GM12892 (cell line): Measurements from ENCODE around the gene PFKP.

Experiments
- DNase-seq: peaks from one replicate; pipeline ENCODE4 v3.0.0; 2011; ENCODE audit not compliant: insufficient read length
- FAIRE-seq: peaks from 2 replicates; lab custom pipeline; 2011; peaks lifted over from hg19 to GRCh38; lab: Jason Lieb, UNC
- POLR2A ChIP-seq: IDR thresholded peaks from 2 replicates; pipeline ENCODE4 v1.6.1; 2011; ENCODE audit warnings: low read depth, low read length, control low read depth
- POLR2AphosphoS5 ChIP-seq: IDR thresholded peaks from 2 replicates; pipeline ENCODE4 v1.6.1; 2011; ENCODE audit warnings: low read depth, low read length, control low read depth
- TAF1 ChIP-seq: IDR thresholded peaks from 2 replicates; pipeline ENCODE4 v1.6.1; 2011; ENCODE audit warnings: low read depth, mild to moderate bottlenecking, control low read depth, low read length, borderline replicate concordance

The PFKP gene

DNA sequence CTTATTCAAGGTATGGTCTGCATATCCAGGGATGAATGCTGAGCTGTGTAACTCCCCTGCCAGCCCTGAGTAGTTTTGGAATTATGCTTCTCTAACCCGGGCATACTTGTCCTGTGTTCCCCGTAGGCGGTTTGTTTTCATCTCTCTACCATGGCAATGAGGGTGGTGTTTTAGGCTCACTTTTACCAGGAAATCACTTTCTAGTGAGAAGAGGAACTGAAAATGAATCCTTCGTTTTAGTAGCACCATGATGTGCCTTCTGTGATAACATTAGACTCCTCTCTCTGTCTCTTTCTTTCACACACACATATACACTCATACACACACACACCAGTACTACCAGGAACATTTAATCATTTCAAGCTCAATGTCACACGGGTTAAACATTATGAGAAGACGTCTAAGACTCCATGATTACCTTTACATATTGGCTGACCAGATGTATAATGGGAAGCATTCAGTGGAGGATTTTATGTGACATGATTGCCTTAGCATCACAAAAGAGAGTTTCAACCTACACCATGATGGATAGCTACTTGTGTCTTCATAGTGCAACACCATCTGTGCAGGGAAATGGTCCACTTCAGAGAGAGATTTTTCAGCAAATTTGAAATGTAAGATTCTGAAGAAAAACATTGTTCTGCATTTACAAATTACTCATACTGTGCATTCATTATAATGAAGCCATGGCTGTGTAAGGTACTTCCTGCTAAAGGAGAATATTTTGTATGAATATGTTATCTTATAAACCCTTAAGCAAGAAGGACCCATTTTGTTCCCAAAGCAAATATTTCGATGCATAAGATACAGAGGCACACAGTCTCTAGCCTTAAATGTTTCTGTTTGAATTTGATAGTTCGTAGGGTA lies 31.0 kb upstream of the PFKP start:
- DNase-seq (no peak), FAIRE-seq (peak; percentile 27)
- TF ChIP-seq TAF1 (no peak), POLR2A (no peak)

DNA sequence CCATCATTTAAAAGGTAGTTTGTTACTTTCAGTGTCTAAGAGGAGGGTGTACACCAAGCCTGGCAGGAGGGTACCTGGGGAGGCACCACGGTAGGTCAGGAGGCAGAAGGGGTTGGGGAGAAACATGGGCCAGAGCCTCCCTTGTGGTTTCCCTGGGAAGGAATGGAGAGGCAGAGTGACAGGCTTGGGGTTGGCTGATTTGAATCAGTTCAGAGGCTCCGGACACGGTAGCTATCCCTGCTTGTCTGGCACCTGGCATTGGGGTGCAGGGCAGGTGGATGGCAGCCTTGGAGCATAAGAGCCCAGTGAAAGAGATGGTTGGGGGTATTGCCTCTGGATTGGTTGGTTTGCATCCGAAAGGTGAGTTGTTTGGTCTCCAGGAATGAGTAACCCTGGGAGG lies 30.2 kb upstream of the PFKP start:
- DNase-seq (no peak), FAIRE-seq (no peak)
- no peak for TF ChIP-seq POLR2A
- no peak for TF ChIP-seq POLR2AphosphoS5
- no peak for TF ChIP-seq TAF1

DNA sequence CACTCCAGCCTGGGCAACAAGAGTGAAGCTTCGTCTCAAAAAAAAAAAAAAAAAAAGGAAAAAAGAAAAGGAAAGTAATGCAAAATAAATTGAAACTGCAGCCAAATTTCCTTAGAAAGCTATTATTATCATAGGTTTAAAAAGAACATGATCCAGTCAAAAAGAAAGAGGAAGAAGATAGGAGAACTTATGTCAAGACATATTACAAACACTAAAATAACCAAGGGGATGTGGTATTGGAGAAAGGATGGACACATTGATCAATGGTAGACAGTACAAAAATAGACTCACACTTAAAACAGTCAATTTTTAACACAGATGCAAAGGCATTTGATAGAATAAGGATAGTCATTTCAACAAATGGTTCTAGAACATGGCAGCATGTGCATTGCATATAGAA lies 27.3 kb upstream of the PFKP start:
- no peak for DNase-seq
- FAIRE-seq = no peak

DNA sequence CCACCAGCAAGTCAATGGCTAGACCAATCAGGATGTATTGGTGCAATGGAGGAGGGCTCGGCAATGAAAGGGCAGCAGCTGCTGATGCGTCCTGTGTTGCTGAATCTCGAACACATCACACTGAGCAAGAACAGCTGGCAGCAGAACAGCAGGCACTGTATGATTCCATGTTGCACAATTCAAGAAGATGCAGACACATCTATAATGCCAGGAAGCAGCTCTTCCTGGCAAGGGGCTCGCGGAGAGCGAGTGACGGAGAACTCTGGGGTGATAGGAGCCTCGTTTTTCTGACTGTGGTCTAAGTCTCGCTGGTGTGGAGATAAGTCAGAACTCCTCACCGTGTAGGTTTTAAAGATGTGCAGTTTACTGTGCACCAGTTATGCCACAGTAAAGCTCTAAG lies 24.8 kb upstream of the PFKP start:
- TF ChIP-seq POLR2AphosphoS5 = no peak
- TF ChIP-seq TAF1 = no peak
- no peak for TF ChIP-seq POLR2A
- FAIRE-seq = no peak
- no peak for DNase-seq

More for the DNA sequence above, 27.3 kb upstream of the PFKP start:
- TF ChIP-seq POLR2AphosphoS5 (no peak), TAF1 (no peak), POLR2A (no peak)

DNA sequence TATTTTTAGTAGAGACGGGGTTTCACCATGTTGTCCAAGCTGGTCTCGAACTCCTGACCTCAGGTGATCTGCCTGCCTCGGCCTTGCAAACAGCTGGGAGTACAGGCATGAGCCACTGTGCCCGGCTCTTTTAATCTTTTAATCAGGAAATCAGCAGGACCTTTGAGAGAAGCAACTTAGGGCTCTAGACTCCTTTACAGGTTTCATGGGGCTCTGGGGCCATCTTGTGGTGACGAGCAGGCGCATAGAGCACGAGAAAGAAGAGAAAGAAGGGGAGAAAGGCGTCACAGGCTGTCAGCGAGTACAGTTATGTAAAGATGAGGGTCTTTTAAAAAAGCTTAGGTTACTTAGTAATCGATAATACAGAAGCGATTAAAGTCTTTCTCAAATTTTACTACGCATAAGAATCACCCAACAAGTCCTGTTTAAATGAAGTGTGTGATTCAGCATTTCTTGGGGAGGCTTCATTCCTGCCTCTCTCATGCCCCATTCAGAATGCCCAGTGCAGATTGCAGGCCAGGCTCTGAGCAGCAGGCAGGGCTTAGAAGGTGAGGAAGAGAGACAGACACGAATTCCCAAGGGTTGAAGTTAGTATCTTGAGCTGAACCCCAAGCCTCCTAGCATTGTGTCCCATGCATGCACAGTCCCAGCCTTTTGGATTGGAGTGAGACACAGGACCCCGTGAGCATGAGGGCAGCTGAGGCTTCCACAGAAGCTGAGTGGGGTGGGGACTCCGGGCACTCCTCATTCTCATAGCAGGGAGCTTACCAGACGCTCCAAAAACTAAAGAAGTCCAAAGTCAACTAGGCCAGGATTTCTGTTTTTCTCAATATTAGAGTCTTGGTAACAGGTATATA lies 23.6 kb upstream of the PFKP start:
- FAIRE-seq (peak; percentile 33), DNase-seq (no peak)
- TF ChIP-seq POLR2A (no peak), POLR2AphosphoS5 (no peak), TAF1 (no peak)

DNA sequence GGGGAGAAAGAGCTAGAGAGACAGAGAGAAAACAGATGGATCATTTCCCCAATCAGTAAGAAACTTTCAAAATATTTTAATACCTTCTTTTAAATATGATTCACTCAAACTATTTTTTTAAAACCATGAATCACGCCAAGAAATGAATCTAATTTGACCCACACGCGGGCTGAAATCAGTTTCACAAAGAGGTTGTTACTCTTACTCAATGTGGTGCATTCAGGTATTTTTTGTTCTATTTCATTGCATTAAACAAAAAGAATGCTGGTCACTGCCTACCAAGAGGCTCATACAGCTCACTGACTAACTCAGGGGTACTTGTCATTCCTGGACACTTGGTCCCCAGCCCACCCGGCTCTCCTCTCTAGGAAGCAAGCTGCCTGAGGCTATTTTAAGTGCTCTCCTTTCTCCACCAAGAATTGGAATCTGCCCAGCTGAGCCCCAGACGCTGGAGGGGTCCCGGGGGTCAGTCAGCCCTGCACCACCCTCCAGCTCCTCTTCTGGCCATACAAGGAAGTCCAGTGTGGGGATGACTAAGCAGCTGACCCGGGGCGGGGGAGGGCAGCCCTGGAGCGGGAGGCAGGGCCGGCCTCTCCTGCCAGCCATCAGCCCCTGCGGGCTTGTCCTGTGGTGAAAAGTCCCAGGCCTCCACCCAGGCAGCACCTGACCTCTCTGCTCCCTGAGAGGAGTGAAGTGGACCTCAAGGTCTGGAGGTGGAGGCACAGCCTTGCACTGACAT lies 21.7 kb upstream of the PFKP start:
- FAIRE-seq = no peak
- TF ChIP-seq TAF1 (no peak), POLR2A (no peak), POLR2AphosphoS5 (no peak)
- DNase-seq = no peak

DNA sequence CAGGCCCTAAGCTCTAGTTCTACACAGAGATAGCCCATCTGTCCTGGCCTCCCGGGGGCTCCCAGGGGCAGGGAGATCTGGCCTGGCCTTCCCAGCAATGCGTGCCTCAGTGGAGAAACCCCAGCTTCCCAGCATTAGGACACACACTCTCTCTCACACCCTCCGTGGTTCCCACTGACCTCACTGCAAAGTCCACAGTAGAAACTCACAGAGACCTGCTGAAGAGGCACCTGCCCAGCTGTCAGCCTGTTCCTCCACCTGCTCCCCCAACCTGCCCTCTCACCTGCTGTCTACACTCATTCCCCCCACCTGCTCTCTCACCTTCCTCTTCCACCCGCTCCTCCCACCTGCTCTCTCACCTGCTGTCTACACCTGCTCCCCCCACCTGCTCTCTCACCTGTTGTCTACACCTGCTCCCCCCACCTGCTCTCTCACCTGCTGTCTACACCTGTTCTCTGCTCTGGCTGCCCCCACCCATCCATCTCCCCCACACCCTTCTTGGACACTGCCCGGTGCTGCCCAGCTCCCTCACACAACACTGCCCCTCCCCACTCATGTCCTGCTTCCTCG lies 21.1 kb upstream of the PFKP start:
- TF ChIP-seq POLR2A = no peak
- no peak for TF ChIP-seq TAF1
- TF ChIP-seq POLR2AphosphoS5 = no peak
- FAIRE-seq (no peak), DNase-seq (no peak)

DNA sequence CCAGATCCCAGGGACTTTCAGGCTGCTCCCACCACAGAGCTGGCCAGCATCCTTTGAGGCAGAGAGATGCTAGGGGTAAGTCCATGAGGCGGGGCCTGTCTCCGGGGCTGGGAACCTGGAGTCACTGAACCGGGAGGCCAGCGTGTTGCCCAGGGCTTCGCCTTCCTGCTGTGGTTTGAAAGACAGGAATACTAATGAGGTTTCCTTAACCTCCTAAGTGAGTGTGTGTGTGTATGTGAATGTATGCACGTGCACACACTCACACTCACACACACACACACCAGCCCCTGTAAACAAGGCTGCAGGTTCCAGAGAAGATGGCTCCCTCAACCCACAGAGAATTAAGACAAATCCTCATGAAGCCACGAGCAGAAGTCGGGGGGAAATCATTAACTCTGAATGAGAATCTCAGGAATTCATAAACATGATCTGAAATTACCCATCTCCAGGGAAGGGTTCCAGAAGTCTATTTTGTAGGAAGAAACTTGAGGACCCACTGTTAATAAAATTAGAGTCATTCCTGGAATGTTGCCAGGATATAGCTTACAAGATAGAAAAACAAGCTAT lies 20.3 kb upstream of the PFKP start:
- no peak for DNase-seq
- no peak for FAIRE-seq
- no peak for TF ChIP-seq POLR2A
- no peak for TF ChIP-seq POLR2AphosphoS5
- no peak for TF ChIP-seq TAF1

DNA sequence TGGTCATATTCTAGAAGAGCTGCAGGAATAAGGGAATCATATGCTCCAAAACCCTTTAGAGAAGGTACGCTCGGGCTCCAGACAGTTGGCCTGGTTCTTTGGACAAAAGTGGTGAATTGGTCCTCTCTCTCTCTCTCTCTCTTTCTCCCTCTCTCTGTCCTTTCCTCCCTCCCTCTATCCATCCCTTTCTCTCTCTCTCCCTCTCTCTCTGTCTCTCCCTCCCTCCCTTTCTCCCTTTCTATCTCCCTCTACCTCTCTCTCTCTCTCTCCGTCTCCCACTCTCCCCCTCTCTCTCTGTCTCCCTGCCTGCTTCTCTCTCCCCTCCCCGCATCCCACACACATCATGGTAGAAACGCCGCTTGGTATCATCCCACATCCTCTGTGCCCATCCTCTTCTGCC lies 19.8 kb upstream of the PFKP start:
- DNase-seq (no peak), FAIRE-seq (no peak)
- TF ChIP-seq POLR2AphosphoS5 = no peak
- TF ChIP-seq POLR2A = no peak
- no peak for TF ChIP-seq TAF1

DNA sequence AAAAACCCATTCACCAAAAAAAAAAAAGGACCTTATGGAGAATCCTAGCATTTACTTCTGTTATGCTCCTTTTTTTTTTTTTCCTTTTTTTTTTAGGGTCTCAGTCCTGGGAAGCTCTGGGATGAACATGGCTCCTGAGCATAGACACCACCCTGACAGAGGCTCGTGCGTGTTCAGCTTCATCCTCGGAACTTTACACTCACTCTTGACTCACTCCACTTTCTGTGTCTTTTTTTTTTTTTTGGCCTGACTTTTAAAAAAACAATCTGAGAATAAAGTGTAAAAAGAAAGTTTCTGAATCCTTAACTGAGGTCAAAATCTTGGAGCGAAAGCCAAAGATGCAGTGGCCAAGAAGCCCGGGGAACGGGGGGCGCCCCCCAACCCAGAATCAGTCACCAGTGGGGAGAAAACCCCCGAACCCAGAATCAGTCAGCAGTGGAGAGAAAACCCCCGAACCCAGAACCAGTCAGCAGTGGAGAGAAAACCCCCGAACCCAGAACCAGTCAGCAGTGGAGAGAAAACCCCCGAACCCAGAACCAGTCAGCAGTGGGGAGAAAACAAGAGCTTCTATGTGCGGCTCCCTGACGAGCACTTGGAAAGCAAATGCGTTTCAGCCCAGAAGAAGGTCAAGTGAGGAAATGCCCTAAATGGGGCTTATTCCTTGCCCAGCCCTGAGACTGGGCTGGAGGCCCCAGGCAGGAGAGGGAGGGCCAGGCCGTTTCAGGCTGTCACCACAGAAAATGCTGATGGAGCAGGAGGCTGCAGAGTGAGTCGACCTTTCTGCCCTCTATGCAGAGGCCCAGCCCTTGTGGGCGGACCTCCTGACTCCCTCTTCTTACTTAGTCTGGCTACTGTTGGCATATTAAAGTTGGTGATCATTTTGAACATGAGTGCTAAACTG lies 19.0 kb upstream of the PFKP start:
- DNase-seq (no peak), FAIRE-seq (no peak)
- no peak for TF ChIP-seq POLR2A
- TF ChIP-seq TAF1 = no peak
- no peak for TF ChIP-seq POLR2AphosphoS5
